GM21526 (cell line): ENCODE measurements around the gene FOXA1.

Experiments
- ATAC-seq: cut with Tn5 transposase; IDR thresholded peaks from one replicate; pipeline ENCODE4 v1.9.1; 2021; ENCODE audit warnings: moderate library complexity; ENCODE audit not compliant: unreplicated experiment, low FRiP score

The FOXA1 gene

DNA sequence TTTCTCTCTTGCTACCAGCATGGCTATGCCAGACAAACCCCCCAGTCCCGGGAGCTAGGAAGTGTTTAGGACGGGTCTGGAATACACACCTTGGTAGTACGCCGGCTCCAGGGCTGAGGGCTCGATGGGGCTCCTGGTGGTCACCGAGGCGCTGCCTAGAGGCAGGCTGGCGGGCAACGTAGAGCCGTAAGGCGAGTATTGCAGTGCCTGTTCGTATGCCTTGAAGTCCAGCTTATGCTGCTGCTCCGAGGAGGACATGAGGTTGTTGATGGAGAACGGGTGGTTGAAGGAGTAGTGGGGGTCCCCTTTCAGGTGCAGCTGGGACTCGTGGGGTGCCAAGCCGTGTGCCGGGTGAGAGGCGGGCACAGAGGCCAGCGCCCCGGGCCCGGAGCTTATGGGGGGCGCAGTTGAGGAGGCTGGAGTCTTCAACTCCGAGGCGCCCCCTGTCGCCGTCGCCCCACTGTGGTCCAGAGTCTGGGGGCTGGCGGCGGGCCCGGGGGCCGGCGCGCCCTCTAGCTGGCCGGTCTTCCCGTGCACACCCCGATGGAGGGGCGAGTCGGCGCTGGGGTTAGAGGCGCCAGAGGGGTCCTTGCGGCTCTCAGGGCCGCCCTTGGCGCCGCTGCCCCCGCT is 3.6 kb downstream of the FOXA1 start:
- no peak for ATAC-seq

GRCh38 chr14:37590428-37591139 is 4.5 kb downstream of the FOXA1 start:
- ATAC-seq: no peak

DNA sequence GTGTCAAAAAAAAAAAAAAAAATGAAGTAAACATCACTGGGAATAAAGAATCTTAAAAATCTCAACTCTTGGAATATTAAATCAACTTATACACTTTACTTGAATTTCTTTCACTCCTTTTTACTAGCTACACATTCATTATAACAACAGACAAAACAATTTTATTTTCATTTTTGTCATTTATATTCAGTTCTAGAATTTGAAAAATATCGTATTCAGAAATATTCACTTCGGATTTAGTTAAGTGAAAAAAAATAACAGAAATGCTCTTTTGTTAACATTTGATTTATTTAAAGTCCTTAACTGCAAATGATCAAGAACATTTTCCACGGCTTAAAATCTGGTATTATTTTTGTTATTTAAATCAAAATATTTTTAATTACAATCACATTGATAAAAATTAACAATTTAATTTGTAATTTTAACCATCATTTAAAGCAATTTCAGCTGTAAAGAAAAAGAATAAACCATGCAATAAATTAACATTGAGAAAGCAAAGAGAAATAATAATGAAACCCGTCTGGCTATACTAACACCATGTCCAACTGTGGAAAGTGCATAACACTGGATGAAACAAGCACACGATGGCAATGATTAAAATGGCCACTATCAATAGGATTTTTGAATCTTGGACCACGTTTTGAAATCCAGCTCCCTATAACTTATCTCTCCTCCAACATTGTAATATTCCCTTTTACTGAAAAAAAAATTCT is 5.2 kb downstream of the FOXA1 start:
- no peak for ATAC-seq

GRCh38 chr14:37588956-37589714 is 5.9 kb downstream of the FOXA1 start:
- no peak for ATAC-seq

GRCh38 chr14:37588667-37588955 is 6.4 kb downstream of the FOXA1 start:
- no peak for ATAC-seq

GRCh38 chr14:37587881-37588666 is 7.0 kb downstream of the FOXA1 start:
- ATAC-seq: no peak

- no peak for ATAC-seq
Measured at GRCh38 chr14:37587131-37587803, 7.8 kb downstream of the FOXA1 start.

DNA sequence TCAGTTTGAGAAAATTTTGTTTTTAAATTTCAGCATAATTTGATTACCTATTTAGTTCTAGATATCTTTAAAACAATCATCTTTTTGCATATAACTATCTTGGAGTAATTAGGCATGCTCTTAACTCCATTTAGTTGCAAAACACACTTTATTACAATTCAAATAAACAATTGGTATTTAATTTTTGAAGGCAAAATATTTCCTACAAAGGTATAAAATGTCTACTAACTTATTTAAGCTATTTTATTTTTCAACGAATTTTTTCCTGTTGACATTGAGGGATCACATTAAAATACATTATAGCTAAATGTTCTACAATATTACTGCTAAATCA is 8.3 kb downstream of the FOXA1 start:
- ATAC-seq: no peak

DNA sequence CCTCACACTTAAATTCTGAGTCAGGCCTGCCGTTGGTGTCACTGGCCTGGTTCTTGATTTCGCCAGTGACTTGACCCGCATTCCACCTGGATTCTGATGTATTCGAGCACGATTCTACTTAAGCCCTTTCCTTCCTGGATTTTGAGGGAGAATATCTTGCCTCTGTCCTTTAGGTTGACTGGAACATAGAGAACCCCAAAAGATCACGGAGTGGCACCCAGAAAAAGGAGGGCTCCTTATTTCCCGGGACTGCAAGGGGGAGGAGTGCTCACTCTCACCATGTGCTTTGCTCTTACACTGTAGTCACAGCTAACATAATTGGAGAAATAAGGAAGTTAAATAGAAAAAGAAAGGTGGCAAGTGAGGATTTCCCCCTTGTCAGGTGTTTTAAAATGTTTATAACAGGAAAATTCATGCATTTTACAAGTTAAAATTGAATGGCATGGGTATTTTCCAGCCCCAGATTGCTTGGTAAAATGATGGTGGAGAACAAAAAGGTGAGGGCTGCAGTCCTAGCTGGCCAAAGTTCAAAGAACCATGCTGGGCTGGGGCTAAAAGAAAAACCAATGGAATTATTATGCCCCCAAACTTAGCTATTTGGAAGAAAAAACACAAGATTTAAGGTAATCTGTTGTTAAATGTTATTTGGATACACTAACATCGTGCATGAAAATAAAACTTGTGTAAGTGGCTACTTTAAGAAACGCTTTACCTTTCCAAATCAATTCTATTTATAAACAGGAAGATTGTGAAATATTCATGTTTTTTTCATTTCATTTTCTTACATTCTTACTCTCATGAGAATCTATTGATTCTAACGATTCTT is 8.9 kb downstream of the FOXA1 start:
- ATAC-seq: no peak

DNA sequence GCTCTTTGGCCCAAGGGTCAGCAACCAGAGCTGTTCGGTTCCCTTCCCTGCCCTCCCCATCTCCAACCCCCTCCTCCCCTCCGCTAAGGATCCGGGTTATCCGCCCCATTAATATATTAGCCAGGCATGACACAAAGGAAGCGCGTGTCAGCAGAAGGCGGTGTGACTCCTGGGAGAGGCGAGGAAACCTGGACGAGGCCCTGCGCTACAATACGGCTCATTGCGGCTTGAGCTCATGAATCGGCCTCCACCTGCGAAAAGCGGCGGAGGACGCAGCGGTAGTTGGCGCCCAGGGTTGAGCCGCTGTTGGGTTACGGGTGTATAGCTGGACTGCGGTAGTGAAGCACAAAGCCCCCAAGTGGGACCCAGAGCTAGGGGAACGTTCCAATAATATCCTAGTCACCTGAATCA is 9.9 kb downstream of the FOXA1 start:
- no peak for ATAC-seq

GRCh38 chr14:37584211-37585100 is 10.6 kb downstream of the FOXA1 start:
- no peak for ATAC-seq

DNA sequence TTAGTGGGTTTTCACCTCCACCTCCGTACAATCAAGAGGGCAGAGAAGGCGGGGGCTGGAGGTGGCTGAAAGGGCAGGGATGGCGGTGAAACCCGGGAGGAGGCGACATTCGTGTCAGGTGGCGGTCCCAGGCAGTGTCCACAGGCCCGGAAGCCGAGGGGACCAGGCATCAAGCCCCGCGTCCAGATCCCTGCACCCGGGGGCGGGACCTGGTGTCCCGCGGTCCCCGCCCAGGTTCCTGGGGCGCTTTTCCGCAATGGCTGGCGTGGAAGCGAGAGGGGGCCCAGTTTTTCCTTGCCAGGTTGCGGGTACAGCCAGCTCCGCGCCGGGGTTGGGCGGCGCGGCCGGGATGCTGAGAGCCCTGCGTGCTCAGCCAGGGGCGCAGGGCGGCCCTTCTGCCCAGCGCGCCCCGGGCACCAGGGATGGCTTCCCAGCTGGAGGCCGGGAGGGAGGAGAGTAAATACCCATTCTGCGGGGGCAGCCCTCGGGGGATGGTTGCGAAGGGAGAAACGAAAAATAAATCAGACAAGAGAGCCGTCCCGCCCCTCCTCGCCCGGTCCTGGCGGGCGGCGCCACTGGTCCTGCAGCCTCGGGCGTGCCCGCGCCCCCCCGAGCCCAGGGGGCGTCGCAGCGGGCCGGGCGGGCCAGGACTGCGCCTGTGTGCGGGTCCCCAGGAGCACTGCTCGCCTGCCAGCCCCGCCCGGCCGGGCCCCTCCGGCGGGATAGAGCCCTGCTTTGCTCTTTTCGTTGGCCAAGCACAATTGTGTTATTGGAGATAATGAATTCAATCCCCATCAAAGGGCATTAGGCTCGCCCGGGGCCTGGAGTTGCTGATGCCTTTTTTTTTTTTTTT is 11.5 kb downstream of the FOXA1 start:
- no peak for ATAC-seq

GRCh38 chr14:37580146-37580545 is 14.9 kb downstream of the FOXA1 start:
- no peak for ATAC-seq

- ATAC-seq: no peak
Measured at GRCh38 chr14:37579274-37579673, 15.8 kb downstream of the FOXA1 start.

DNA sequence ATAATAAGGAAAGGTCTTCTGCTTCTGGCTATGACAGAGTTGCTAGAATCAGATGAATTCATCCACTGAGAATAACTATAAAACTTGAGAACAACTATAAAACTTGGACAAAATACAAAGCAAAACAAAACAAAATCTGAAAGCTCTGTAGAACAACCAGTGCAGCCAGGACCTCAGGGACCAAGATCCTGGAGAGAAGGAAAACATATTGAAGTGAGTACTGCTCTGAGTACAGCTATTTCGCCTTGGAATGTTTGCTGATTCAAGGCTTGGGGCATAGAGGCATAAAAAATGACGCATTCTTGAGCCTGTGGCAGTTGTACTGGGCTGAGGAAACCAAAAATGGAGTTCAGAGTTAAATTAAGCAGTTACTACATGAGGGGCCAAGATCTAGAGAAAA is 21.7 kb downstream of the FOXA1 start:
- ATAC-seq: no peak

DNA sequence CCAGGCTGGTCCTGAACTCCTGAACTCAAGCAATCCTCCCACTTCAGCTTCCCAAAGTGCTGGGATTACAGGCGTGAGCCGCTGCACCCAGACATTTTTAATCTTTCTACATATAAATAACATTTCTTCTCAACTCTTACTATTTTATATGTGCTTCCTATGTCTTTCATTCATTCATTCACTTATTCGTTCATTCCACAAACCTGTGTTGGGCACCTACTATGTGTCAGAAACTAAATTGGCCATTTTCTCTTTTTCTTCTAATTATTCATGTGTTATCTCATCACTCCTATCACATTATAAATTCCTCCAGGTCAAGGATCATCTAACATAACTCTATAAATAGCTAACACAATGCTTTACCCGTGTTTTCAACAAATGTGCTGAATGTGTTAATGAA is 23.7 kb downstream of the FOXA1 start:
- no peak for ATAC-seq

- ATAC-seq: no peak
Measured at GRCh38 chr14:37569729-37570128, 25.3 kb downstream of the FOXA1 start.
